ENCODE data around the gene NOTCH2NLA.
"Not testable (repeated sequence)": the region's sequence is repeated elsewhere in the genome, so short reads cannot be mapped to it uniquely, and the experiment has no call there.

Gene NOTCH2NLA

GRCh38 chr1:146228144-146228682 is 608 bp downstream of the NOTCH2NLA start:
- H3K4me3 ChIP-seq (ENCODE audit: low read depth, low read length): peak overlapping the region; percentile 61
- not testable (repeated sequence) for DNase-seq (ENCODE audit: low read depth)

GRCh38 chr1:146174531-146174930 is 54.3 kb downstream of the NOTCH2NLA start:
- not testable (repeated sequence) for H3K4me3 ChIP-seq (ENCODE audit: low read depth, low read length)

GRCh38 chr1:146167740-146168139 is 61.1 kb downstream of the NOTCH2NLA start:
- not testable (repeated sequence) for DNase-seq (ENCODE audit: low read depth)

More at GRCh38 chr1:146174531-146174930, 54.3 kb downstream of the NOTCH2NLA start:
- DNase-seq (ENCODE audit: low read depth): not testable (repeated sequence)

GRCh38 chr1:146167273-146167672 is 61.5 kb downstream of the NOTCH2NLA start:
- H3K4me3 ChIP-seq (ENCODE audit: low read depth, low read length); DNase-seq (ENCODE audit: low read depth): not testable (repeated sequence)

More at GRCh38 chr1:146167740-146168139, 61.1 kb downstream of the NOTCH2NLA start:
- not testable (repeated sequence) for H3K4me3 ChIP-seq (ENCODE audit: low read depth, low read length)

GRCh38 chr1:146144465-146144864 is 84.4 kb downstream of the NOTCH2NLA start, which contains the start of gene NBPF10:
NBPF10 (minus strand) TSS chr1:146144804; CDS start chr1:146144769, 35 bp downstream.
- H3K4me3 ChIP-seq (ENCODE audit: low read depth, low read length); DNase-seq (ENCODE audit: low read depth): not testable (repeated sequence)
- TF ChIP-seq CTCF (conservative IDR thresholded peaks at IDR 0.05; ENCODE audit: low read depth, low read length): peak; percentile 3
